ENCODE measurements around the gene OR2W1.

Gene OR2W1

GRCh38 chr6:28995093-28995650 is 49.8 kb downstream of the OR2W1 start:
- DNase-seq = no peak

Measured in hematopoietic multipotent progenitor cell treated with erythropoietin and hydrocortisone succinate and interleukin-3 and kit ligand, for 8 days (in vitro differentiated cells).